ENCODE results near the gene FERMT2. TPM values are rescaled to one million over a fixed set of nuclear protein-coding genes. Genes with fewer than 3 reads are reported as not detected.

Gene FERMT2
- total RNA-seq, 4 donors from 2014 or later = 57.1 to 98.5 (median 74.2) TPM

- H3K4me3 ChIP-seq (replicated peaks in 1 of 3) = no peak overlapping the region
- no peak overlapping the region for H3K27ac ChIP-seq
- TF ChIP-seq CTCF (IDR thresholded peaks at IDR 0.05) (no peak), POLR2A (IDR thresholded peaks at IDR 0.05) (no peak)
- H3K27me3 ChIP-seq = no peaks in the 10 kb centered on the region
- WGBS, 2 donors = 91% methylated on average over 4 of the region's 4 CpGs
- peaks cover 24 to 28% of the 10 kb centered on the region in 2 donors for H3K36me3 ChIP-seq
- no peak for DNase-seq
- intact Hi-C loops (cut with DNase I) = no loop called here
- H3K9me3 ChIP-seq = no peaks in the 10 kb centered on the region
- peaks cover 8 to 18% of the 10 kb centered on the region in 2 donors for H3K4me1 ChIP-seq
Observed at GRCh38 chr14:52875707-52876106, 75.1 kb downstream of the FERMT2 start.

GRCh38 chr14:52874389-52874788, 76.5 kb downstream of the FERMT2 start:
- TF ChIP-seq POLR2A (IDR thresholded peaks at IDR 0.05) = no peak
- TF ChIP-seq CTCF (IDR thresholded peaks at IDR 0.05) = no peak
- peaks cover 0 to 7% of the 10 kb centered on the region in 2 donors for H3K4me1 ChIP-seq
- intact Hi-C loops (cut with DNase I) = no loop called here
- peaks cover 28 to 36% of the 10 kb centered on the region in 2 donors for H3K36me3 ChIP-seq
- DNase-seq = no peak
- no peaks in the 10 kb centered on the region for H3K27me3 ChIP-seq
- H3K9me3 ChIP-seq = no peaks in the 10 kb centered on the region
- WGBS, 2 donors = 88 to 92% methylated on average over 1 of the region's 1 CpG
- no peak overlapping the region for H3K27ac ChIP-seq
- no peak overlapping the region for H3K4me3 ChIP-seq (replicated peaks in 1 of 3)

- no peak for DNase-seq
- Histone ChIP-seq H3K9me3 (no peaks in the 10 kb centered on the region), H3K27ac (no peak overlapping the region), H3K27me3 (no peaks in the 10 kb centered on the region), H3K4me3 (replicated peaks in 1 of 3) (no peak overlapping the region), H3K36me3 (peaks cover 28 to 40% of the 10 kb centered on the region in 2 donors), H3K4me1 (peaks cover 0 to 7% of the 10 kb centered on the region in 2 donors)
- TF ChIP-seq POLR2A (IDR thresholded peaks at IDR 0.05) (no peak), CTCF (IDR thresholded peaks at IDR 0.05) (no peak)
- WGBS, 2 donors = 79 to 89% methylated on average over 7 of the region's 7 CpGs
- intact Hi-C loops (cut with DNase I) = no loop called here
Observed at GRCh38 chr14:52873694-52874093, 77.2 kb downstream of the FERMT2 start.

GRCh38 chr14:52873065-52873464, 77.8 kb downstream of the FERMT2 start:
- no peak for DNase-seq
- Histone ChIP-seq H3K27ac (no peak overlapping the region), H3K36me3 (peaks cover 28 to 45% of the 10 kb centered on the region in 2 donors), H3K4me3 (replicated peaks in 1 of 3) (no peak overlapping the region), H3K4me1 (peaks cover 0 to 6% of the 10 kb centered on the region in 2 donors), H3K27me3 (no peaks in the 10 kb centered on the region), H3K9me3 (no peaks in the 10 kb centered on the region)
- intact Hi-C loops (cut with DNase I) = no loop called here
- WGBS, 2 donors = 87 to 93% methylated on average over 4 of the region's 4 CpGs
- no peak for TF ChIP-seq POLR2A (IDR thresholded peaks at IDR 0.05)
- no peak for TF ChIP-seq CTCF (IDR thresholded peaks at IDR 0.05)

- no peaks in the 10 kb centered on the region for H3K27me3 ChIP-seq
- no peak for DNase-seq
- no peak overlapping the region for H3K4me3 ChIP-seq (replicated peaks in 1 of 3)
- H3K4me1 ChIP-seq = no peaks in the 10 kb centered on the region
- WGBS, 2 donors = 90 to 93% methylated on average over 3 of the region's 3 CpGs
- no peak for TF ChIP-seq CTCF (IDR thresholded peaks at IDR 0.05)
- TF ChIP-seq POLR2A (IDR thresholded peaks at IDR 0.05) = no peak
- H3K9me3 ChIP-seq = no peaks in the 10 kb centered on the region
- peaks cover 28 to 45% of the 10 kb centered on the region in 2 donors for H3K36me3 ChIP-seq
- intact Hi-C loops (cut with DNase I) = no loop called here
- H3K27ac ChIP-seq = no peak overlapping the region
Observed at GRCh38 chr14:52871606-52872005, 79.2 kb downstream of the FERMT2 start.
